Type B pancreatic cell (in vitro differentiated cells): ENCODE results near the gene TMED6. TPM values are rescaled to one million over a fixed set of nuclear protein-coding genes. Genes with fewer than 3 reads are reported as not detected.

ENCODE experiments used
- DNase-seq: peaks from one replicate; pipeline ENCODE4 v3.0.0; 2021; ENCODE audit warnings: mixed read lengths; ENCODE audit not compliant: unreplicated experiment; ENCODE audit errors: extremely low spot score
- H3K27ac Mint-ChIP-seq: 2 replicates; pipeline ENCODE4 v1.8.0; 2021; ENCODE audit warnings: mild to moderate bottlenecking, mixed read lengths
- H3K27me3 Mint-ChIP-seq: 2 replicates; pipeline ENCODE4 v1.8.0; 2021; ENCODE audit warnings: mixed read lengths
- H3K36me3 Mint-ChIP-seq: 2 replicates; pipeline ENCODE4 v1.8.0; 2021; ENCODE audit warnings: mixed read lengths
- H3K4me1 Mint-ChIP-seq: one replicate; pipeline ENCODE4 v1.8.0; 2021; ENCODE audit warnings: mixed read lengths; ENCODE audit not compliant: unreplicated experiment
- H3K4me3 Mint-ChIP-seq: 2 replicates; pipeline ENCODE4 v1.8.0; 2021; ENCODE audit warnings: mild to moderate bottlenecking, mixed read lengths
- H3K9me3 Mint-ChIP-seq: 2 replicates; pipeline ENCODE4 v1.8.0; 2021; ENCODE audit warnings: mixed read lengths
- total RNA-seq: library from RNA; stranded (reverse); gene quantifications from 2 replicates; pipeline ENCODE4 v1.2.1, GENCODE V29; 2021; ENCODE audit warnings: low replicate concordance
- TF ChIP-seq, protein P1 (sequence below): fragments of 200-600 bp; sonication (generic); conservative IDR thresholded peaks from 2 replicates; pipeline ENCODE4 v1.5.0; 2021; ENCODE audit warnings: antibody characterized with exemption, mild to moderate bottlenecking

TMED6 gene
- total RNA-seq, 1 donor from 2014 or later, result 5.3 TPM

DNA sequence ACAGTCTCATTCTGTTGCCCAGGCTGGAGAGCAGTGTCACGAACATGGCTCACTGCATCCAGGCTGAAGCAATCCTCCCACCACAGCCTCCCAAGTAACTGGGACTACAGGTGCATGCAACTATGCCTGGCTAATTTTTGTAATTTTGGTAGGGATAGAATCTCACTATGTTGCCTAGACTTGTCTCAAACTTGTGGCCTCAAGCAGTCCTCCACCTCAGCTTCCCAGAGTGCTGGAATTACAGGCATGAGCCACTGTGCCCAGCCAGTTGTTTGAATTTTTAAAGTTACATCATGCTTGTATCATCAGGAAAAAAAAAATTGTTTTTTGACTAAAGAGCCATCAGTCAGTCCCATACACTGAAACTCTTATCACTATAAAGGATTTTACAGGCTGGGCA is 57.5 kb downstream of the TMED6 start:
- no peak for DNase-seq
- Mint-ChIP-seq H3K36me3 (peaks cover 7% of the 10 kb centered on the region), H3K4me3 (no peak overlapping the region), H3K9me3 (no peaks in the 10 kb centered on the region), H3K4me1 (no peaks in the 10 kb centered on the region), H3K27me3 (no peaks in the 10 kb centered on the region), H3K27ac (no peak overlapping the region)
- TF ChIP-seq, protein P1, sequence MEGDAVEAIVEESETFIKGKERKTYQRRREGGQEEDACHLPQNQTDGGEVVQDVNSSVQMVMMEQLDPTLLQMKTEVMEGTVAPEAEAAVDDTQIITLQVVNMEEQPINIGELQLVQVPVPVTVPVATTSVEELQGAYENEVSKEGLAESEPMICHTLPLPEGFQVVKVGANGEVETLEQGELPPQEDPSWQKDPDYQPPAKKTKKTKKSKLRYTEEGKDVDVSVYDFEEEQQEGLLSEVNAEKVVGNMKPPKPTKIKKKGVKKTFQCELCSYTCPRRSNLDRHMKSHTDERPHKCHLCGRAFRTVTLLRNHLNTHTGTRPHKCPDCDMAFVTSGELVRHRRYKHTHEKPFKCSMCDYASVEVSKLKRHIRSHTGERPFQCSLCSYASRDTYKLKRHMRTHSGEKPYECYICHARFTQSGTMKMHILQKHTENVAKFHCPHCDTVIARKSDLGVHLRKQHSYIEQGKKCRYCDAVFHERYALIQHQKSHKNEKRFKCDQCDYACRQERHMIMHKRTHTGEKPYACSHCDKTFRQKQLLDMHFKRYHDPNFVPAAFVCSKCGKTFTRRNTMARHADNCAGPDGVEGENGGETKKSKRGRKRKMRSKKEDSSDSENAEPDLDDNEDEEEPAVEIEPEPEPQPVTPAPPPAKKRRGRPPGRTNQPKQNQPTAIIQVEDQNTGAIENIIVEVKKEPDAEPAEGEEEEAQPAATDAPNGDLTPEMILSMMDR, result no peak

DNA sequence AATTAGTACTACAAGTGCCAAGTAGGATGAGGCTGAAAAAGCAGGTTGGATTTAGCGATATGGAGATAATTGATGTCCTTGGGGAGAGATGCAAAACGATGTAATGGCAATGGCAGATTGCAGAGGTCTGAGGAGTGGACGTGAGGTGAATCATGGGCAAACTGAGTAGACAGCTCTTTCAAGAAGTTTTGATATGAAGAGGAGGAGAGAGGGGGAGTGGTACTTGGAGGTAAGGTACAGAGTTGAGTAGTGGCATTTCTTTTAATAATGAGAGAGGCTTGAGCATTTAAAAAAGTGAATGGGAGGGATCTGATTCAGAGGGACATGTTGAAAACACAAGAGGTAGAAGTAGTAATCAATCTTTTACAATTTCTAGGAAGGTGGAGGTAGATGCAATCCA is 58.2 kb downstream of the TMED6 start:
- DNase-seq, result no peak
- Mint-ChIP-seq H3K4me1 (no peaks in the 10 kb centered on the region), H3K9me3 (no peaks in the 10 kb centered on the region), H3K36me3 (peaks cover 5% of the 10 kb centered on the region), H3K4me3 (no peak overlapping the region), H3K27ac (no peak overlapping the region), H3K27me3 (no peaks in the 10 kb centered on the region)
- TF ChIP-seq, protein P1, result no peak

Other genes starting within 250 kb of the TMED6 start
- 1.5 and 3.7 TPM in 2 replicates for gene HAS3, start 246.1 kb downstream of the TMED6 start, total RNA-seq
- gene CHTF8, start 219.2 kb downstream of the TMED6 start, total RNA-seq, result 101 and 131 TPM in 2 replicates
- 42.5 and 51.9 TPM in 2 replicates for gene UTP4, start 219.1 kb downstream of the TMED6 start, total RNA-seq
- gene SNTB2, start 164.6 kb downstream of the TMED6 start, total RNA-seq, result 20.9 and 22.2 TPM in 2 replicates
- gene VPS4A, start 40.4 kb downstream of the TMED6 start, total RNA-seq, result 23.2 and 31.2 TPM in 2 replicates
- gene PDF, start 21.2 kb downstream of the TMED6 start, total RNA-seq, result 14.6 and 19.0 TPM in 2 replicates
- gene COG8, start 12.2 kb downstream of the TMED6 start, total RNA-seq, result 42.5 and 57.3 TPM in 2 replicates
- gene NIP7, start 12.0 kb downstream of the TMED6 start, total RNA-seq, result 30.2 and 33.2 TPM in 2 replicates
- 26.1 and 38.1 TPM in 2 replicates for gene TERF2, start 34.2 kb upstream of the TMED6 start, total RNA-seq
- 91.9 and 104 TPM in 2 replicates for gene CYB5B, start 72.8 kb upstream of the TMED6 start, total RNA-seq
- 25.0 and 30.1 TPM in 2 replicates for gene NFAT5, start 214.2 kb upstream of the TMED6 start, total RNA-seq